Inflammatory macrophage treated with lipopolysaccharide for 1 hour (primary cell): ENCODE measurements around the gene MDC1.
A peak's percentile ranks its signal among the peaks of the same experiment; 100 is the strongest.

Experiments
- DNase-seq, 2 donors: peaks; one replicate each; pipeline ENCODE4 v3.0.0-alpha.2; 2020 to 2022

The MDC1 gene

GRCh38 chr6:30703011-30703410, 14.1 kb downstream of the MDC1 start:
- DNase-seq = no peak

DNA sequence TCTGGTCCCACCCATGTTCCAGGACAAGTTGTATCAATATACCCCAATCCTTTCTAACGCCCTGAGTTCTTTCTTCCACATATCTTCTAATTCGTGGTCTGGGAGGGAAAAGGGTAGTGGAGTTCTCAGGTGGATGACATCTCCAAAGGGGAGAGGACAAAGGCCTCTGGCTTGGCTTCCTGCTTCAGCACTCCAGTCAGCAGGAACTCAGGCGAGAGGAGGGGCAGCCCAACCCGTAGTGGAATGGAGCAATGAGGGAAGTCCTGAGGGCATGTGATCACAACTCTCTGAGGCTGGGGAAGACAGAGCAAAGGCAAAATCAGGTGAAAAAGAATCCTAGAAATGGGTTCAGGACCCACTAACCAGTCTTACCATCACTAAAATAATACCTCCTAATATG, 16.7 kb downstream of the MDC1 start:
- peak; percentile 71 to 77 for DNase-seq

DNA sequence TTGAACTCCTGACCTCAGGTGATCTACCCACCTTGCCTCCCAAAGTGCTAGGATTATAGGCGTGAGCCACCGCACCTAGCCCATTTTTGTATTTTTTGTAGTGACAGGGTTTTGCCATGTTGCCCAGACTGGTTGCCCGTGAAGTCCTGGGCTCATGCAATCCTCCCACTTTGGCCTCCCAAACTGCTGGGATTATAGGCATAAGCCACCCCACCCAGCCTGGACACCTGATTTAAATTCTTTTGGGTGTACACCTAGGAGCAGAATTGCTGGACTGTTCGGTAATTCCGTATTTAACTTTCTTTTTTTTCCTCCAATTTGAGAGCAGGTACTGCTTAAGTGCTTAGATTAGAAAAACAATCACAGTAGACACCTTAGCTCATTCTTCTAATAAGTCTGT, 20.6 kb downstream of the MDC1 start:
- no peak for DNase-seq

GRCh38 chr6:30691208-30691847, 25.8 kb downstream of the MDC1 start:
- no peak for DNase-seq

- DNase-seq = peak; percentile 83 to 87
Observed at GRCh38 chr6:30690403-30691207, 26.5 kb downstream of the MDC1 start, which contains the start of gene NRM. Gene NRM (minus strand): TSS chr6:30690984. CDS start chr6:30690974, 10 bp downstream.

GRCh38 chr6:30689985-30690384, 27.1 kb downstream of the MDC1 start:
- DNase-seq = peak in 1 of 2 donors; percentile 7

DNA sequence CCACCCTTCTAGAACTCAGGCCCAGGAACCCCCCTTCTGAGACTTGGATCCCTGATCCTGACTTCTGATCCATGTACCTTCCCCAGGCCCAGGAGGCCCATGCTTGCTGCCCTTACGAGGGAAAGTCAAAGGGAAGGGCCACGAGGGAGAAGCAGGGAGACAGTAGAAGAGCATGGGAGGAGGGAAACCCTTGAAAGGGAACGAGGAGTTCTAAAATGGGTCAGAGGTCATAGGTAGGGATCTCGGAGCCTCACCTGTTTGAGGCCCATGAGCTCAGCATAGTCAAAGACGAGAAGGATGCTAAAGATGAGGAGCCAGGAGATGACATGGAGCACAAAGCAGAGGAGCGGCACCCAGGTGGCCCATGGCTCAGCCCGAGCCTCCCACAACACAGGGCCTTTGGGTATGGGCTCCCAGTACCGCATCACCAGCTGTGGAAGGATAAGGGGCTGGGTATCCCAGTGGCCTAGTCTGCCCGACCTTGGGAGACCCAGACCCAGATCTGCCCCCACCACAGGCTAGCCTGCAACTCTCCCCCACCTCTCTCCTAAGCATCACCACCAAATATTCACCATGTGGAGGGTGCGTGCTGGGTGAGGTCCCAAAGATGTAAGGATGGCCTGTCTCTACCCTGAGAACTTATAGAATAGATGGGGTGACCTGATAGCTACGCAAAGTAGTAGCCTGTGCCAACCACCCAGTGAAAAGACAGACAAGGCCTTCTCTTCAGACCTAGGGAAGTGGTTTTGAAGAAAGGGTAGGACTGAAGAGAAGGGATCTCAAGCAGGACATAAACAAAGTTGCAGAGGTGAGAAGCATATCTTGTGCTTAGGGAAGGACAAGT, 27.8 kb downstream of the MDC1 start:
- DNase-seq = no peak

DNA sequence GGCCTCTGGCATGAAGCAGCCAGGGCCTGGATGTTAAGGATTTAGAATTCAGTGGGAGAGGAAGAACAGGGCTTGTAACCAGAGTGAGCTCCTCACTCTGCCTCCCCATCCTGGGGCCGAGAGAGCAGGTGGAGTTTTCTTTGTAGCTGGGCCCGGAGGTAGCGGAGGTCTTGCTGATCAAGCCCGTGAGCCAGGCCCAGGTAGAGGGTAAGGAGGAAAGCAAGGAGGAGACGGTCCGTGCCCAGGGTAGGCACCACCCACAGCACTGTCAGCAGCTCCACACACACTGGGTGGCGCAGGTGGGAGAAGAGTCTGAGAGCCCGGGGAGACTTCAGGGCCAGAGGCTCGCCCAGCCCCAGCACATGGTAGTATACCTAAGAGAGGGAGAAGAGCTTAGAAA, 28.5 kb downstream of the MDC1 start:
- DNase-seq = no peak

DNA sequence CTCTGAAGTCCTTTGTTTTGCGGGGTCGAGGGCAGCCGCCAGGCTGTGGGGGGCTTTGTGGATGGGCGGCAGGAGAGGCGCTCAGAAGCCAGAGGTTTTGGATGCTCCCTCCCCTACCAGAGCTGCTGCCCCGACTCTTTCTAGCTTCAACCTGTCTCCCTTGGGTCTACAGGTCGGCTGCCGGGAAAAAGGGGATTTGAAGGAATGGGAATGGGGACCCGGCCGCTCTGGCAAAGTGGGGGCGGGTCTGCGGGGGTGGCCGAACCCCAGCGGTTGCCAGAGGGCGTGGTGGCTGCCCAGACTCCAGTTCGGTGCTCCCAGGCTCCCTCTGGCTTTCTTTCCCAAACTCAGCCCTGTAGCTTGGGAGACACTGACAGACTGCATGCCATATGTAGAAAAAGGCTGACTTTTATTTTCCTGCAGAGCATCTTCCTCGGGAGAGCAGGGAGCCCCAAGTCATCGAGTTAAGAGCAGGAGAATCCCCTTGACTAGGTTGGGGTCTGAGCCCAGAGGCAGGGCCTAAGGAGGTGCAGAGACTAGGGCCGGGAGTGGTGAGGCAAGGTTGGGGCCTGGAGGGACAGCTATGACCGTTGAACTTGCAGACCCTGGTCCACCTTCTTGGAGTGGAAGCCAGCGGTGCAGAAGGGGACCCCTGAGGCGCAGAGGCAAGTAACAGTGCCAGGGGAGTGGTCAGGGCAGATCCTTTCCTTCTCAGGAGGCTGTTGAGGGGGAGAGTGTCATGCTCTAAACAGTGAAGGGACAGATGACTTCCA, 29.2 kb downstream of the MDC1 start:
- no peak for DNase-seq

- DNase-seq = peak; percentile 88 to 98
Observed at GRCh38 chr6:30686908-30687658, 30.0 kb downstream of the MDC1 start.

- peak; percentile 79 to 82 for DNase-seq
Observed at GRCh38 chr6:30686009-30686907, 30.8 kb downstream of the MDC1 start, which contains the start of gene PPP1R18. Gene PPP1R18 (minus strand): TSS chr6:30686645. CDS start chr6:30686018, 627 bp downstream.

GRCh38 chr6:30685157-30686008, 31.7 kb downstream of the MDC1 start:
- peak in 1 of 2 donors; percentile 26 for DNase-seq

DNA sequence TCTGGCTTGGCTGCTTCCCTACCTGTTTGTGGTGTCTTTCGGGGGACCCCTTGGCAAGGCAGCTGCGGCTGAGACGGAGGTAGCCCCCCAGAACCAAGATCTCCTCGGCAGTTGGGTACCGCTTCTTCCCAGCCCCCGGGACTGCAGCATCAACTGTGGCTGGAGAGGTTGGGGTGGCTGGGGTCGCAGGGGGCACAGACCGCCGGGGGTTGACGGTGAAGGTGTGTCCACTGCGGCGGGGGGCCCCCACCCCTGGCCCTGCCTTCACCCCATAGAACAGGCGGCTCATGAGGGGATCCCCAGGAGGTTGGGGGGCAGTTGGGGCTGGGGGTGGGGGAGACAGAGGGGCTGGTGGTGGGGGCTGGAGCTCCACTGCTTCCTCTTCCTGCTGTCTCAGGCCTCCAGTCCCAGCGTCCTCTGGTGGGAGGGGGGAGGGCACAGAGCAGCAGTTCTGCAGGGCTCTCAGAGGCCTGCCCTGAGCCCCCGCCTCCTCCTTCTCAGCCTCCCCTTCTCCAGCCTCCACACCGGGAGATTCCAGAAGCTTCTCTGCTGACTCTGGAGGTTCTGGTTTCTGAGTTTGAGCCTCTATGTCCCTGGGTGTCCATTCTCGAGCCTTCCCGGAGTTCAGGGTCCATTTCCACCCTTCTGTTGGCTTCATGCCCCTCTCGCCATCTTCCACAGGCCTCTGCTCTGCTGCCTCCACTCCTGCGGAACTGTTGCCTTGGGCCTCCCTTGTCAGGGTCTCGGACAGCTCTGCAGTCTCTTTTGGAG, 32.5 kb downstream of the MDC1 start:
- DNase-seq = peak; percentile 80 to 95

- DNase-seq = peak in 1 of 2 donors; percentile 10
Observed at GRCh38 chr6:30683980-30684338, 33.1 kb downstream of the MDC1 start.

- DNase-seq = peak; percentile 82 to 96
Observed at GRCh38 chr6:30683183-30683979, 33.7 kb downstream of the MDC1 start.

- DNase-seq = peak; percentile 74 to 85
Observed at GRCh38 chr6:30682143-30683117, 34.7 kb downstream of the MDC1 start.

GRCh38 chr6:30681766-30682142, 35.3 kb downstream of the MDC1 start:
- no peak for DNase-seq
